Suppressor macrophage treated with lipopolysaccharide for 4 hours (primary cell): ENCODE data around the gene MDGA2.
"Not testable (repeated sequence)": the region's sequence is repeated elsewhere in the genome, so short reads cannot be mapped to it uniquely, and the experiment has no call there.

Experiments used
- DNase-seq: peaks from one replicate; pipeline ENCODE4 v3.0.0-alpha.2; 2020

Gene MDGA2

GRCh38 chr14:47057364-47057763, 618.0 kb downstream of the MDGA2 start:
- DNase-seq, result no peak

DNA sequence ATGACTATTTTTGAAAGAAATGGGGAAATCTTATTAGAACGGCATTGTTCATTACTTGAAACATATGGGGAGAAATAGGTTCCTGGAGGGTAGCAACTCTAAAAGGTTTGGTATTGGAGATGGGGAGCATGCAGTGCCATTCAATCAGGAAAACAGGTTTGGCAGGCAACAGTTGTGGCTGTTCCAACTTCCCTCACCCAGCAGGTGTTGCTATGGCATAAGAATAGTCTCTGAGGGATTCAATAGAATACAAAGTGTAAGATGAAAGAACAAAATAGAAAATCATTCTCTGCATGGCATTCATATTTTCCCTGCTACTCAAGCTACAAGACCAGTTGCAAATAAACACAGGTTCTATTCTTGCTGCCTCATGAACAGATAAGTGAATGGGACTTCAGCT, 630.6 kb downstream of the MDGA2 start:
- DNase-seq, result no peak

DNA sequence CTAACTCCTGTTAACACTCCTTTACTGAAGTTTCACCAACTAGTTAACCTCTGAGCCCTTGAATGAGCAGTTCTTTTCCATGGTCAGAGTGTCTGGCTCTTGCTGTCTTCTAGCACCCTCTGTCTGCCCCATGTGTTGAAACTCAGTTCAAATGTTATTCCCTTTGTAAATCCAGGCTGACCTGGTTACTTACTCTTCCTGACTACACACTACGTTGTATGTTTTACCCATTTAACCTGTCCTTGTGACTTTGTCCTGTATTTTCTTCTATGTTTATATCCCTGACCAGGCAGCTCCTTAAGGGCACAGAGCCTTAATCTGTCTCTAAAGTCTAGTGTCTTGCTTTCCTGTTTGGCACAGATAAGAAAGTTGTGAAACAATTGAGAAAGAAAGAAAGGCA, 634.9 kb downstream of the MDGA2 start:
- no peak for DNase-seq

- DNase-seq, result no peak
Observed at GRCh38 chr14:47039336-47039735, 636.1 kb downstream of the MDGA2 start.

DNA sequence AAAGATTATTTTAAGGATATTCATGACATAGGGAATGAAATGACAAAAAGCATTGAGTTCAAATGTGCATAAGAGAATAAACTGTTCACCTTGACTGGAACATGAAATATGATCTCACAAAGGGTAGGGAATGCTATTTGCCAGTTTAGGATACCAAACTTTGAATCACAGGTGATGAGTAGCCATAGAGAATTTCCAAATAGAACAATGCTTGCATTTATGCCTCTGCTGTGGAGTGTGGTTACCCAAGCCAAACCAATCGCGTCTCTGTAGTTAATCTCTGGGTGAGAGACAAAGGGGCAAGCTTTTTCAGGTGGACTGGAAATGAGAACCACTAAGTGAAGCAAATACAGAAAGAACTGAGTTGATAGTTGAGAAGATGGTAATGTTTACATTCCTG, 652.7 kb downstream of the MDGA2 start:
- DNase-seq, result no peak

DNA sequence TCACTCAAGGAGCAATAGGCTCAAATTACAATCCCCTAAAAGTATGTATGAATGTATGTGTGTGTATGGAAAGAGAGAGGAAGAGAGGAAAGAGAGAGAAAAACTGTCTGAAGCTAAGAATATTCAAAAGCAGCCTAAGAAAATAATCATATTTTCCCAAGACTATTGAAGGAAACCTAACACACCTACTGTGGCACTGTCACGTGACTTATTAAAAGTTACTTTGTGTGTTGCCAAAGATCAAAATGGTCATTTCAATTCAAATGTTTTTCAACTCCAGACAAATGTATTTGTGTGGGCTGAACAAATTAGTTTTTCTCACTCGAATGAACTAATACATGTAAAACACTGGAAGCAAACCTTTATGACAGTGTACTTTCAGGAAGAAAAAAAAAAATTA, 654.9 kb downstream of the MDGA2 start:
- DNase-seq, result no peak

GRCh38 chr14:47012533-47013280, 662.7 kb downstream of the MDGA2 start:
- DNase-seq, result no peak

- no peak for DNase-seq
Observed at GRCh38 chr14:47009615-47010014, 665.8 kb downstream of the MDGA2 start.

DNA sequence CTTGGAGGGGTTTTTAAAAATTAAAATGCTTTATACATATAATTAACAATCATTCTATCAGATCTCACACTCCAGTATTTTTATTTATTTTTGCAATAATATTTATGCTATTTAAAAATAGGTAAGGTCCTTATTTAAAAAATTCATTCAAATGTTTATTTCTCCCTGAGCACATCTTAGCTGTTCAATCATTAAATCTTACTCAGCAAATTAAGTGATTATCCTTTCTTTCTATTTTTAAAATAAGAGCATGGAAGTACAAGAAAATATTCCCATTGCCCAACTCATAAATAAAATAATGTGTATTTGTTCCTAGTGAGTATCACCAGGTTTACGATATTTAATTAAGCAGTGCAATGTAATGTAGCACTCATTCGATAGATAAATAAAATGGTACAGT, 666.7 kb downstream of the MDGA2 start:
- no peak for DNase-seq

- DNase-seq, result no peak
Observed at GRCh38 chr14:46999661-47000060, 675.7 kb downstream of the MDGA2 start.

DNA sequence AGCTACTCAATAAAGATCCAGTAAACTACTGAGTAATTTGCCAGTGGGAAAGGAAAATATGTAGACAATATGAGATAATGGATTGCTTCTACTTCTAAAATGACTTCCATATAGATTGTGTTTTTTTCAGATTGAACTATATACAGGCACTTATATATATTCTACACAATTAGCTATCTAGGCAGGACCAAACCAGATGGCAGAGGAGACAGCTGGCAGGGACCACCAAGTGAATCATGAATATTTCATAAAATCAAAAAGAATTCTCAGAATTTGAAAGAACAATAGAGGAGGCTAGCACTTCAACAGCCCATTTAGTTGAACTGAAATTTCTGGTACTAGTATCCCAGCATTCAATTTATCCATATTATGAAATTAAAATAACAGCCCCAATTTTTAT, 685.8 kb downstream of the MDGA2 start:
- no peak for DNase-seq

GRCh38 chr14:46988312-46988711, 687.1 kb downstream of the MDGA2 start:
- DNase-seq, result no peak

GRCh38 chr14:46985529-46986380, 689.6 kb downstream of the MDGA2 start:
- no peak for DNase-seq

GRCh38 chr14:46973295-46973694, 702.1 kb downstream of the MDGA2 start:
- DNase-seq, result no peak

- DNase-seq, result no peak
Observed at GRCh38 chr14:46964378-46964777, 711.0 kb downstream of the MDGA2 start.

DNA sequence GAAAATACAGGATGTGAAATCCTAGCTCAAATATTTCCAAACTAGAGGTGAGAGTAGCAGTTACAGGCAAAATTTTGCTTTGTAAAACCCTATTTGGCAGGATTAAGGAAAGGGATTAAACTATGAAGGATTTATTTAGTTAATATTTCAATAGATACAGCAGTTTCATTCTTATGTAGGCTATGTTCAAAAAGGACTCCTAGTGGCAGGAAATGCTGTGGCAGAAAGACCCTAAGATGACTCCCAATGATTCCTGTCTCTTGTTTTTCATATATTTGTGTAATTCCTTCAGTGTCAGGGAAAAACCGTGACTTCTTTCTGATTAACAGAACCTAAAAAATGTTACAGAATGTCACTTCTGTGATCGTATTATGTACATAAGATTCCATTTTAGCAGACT, 724.3 kb downstream of the MDGA2 start:
- DNase-seq, result no peak

DNA sequence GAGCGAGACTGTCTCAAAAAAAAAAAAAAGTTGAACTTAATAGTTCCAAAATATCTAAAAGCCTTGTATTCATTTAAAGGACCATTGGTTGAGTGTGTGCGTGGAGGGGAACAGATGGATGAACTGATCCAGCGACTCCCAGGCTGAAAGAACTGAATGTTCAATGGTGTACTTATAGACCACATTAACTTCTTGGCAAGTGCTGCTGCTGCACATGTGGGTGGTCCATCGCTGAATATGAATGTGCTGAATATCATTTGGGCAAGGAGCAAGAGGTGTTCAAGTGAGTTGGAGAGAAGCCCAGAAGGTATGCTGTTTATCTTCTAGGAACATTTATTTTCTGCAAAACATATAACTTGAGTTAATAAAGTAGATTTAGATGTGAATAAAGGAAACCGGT, 734.8 kb downstream of the MDGA2 start:
- DNase-seq, result no peak

- DNase-seq, result no peak
Observed at GRCh38 chr14:46920542-46920941, 754.9 kb downstream of the MDGA2 start.

DNA sequence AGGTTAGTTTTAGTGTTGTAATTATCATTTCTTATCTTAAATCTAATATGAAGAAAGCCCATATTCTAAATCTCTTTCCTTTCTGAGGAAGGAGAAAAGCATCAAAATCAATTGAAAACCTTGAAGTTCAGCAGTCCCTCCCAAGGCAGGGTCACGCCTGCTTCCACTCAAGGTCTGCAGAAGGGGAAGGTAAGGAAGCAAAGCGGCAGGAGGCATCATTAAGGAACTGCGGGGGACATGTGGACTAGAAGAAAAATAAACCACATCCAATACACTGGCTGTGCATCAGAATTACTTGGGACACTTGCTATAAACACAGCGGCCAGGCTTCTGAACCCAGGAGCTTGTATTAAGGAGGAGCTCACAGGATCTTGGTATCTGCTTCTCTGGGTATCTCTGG, 759.9 kb downstream of the MDGA2 start:
- not testable (repeated sequence) for DNase-seq

DNA sequence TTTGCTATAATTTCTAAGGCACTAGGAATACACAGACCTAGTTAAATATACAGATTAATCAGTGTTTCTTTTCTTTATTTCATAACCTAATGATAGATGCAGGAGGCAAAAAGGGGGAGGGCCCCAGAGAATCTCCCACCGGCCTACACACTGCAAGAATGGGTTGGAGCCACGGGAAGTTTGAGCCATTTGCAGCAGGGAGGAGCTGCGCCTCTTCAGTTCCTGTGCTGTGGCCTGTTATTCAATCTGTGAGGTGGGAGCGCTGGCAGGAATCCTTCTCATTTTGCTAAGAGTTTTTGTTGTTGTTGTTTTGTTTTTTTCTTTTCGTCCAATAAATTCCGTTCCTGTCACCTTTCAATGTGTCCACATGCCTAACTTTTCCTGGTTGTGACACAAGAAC, 772.6 kb downstream of the MDGA2 start:
- no peak for DNase-seq

- DNase-seq, result no peak
Observed at GRCh38 chr14:46894476-46894875, 780.9 kb downstream of the MDGA2 start.

DNA sequence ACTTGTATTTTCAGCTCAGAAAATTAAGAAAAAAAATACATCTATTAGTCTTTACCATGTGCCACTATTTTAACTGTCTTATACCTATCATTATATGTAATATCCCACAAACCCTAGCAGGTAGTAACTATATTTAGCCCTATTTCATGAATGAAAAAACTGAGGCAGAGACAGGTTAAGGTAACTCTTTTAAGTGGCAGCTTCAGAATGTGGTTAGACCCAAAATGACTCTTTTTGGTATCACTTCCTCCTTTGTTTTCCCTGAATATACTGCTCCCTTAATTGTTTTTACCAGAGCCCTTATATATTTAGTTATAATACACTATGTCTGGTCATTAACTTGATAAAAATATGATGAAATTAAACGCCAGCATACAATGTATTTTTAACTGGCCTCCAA, 788.3 kb downstream of the MDGA2 start:
- no peak for DNase-seq

- DNase-seq, result no peak
Observed at GRCh38 chr14:46885566-46885965, 789.8 kb downstream of the MDGA2 start.

- DNase-seq, result no peak
Observed at GRCh38 chr14:46861753-46862152, 813.7 kb downstream of the MDGA2 start.
